ENCODE results near the gene OR2M3. TPM values are rescaled to one million over a fixed set of nuclear protein-coding genes. Genes with fewer than 3 reads are reported as not detected.

OR2M3 gene
- total RNA-seq, 1 donor from 2014 or later, result not detected

DNA sequence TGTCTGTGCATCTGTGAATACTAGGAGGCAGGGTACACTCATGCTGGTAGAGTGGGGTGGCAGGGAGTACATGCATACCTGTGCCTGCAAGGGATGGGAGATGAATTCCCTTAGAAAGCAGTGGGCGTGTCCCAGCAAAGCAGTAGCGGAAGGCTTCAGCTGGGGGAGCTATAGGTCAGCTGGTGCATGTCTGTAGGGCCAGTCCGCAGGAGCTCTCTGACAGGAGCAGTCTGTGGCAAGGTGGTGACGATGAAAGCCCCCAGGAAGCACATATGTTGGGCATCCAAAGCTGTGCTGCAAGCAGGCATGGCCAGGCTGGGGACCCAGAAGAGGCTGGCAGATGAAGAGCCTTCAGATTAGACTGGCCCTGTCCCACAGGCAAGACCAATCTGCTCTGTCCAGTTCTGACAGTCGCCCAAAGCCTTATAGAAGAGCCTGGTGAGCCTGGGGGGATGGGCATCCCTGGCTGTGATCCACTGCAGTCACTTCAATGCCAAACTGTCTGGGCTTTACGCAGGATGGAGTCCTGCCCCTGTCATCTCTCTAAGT is 32.4 kb downstream of the OR2M3 start:
- Mint-ChIP-seq H3K27me3 (ENCODE audit: insufficient read depth, low read depth) (peaks cover 2% of the 10 kb centered on the region), H3K4me3 (no peak overlapping the region), H3K4me1 (no peaks in the 10 kb centered on the region), H3K9me3 (peaks cover 30% of the 10 kb centered on the region), H3K36me3 (no peaks in the 10 kb centered on the region), H3K27ac (no peak overlapping the region)
- Histone ChIP-seq H3K79me2 (ENCODE audit: low read depth) (no peaks in the 10 kb centered on the region), H3K9me3 (ENCODE audit: low read depth) (peaks cover 51% of the 10 kb centered on the region), H2AFZ (replicated peaks) (no peak overlapping the region), H3K4me1 (no peaks in the 10 kb centered on the region), H3K4me3 (no peak overlapping the region), H3K27ac (no peak overlapping the region), H4K20me1 (ENCODE audit: low read depth) (no peaks in the 10 kb centered on the region), H3K4me2 (no peak overlapping the region), H3K9ac (no peak overlapping the region), H3K36me3 (no peaks in the 10 kb centered on the region), H3F3A (ENCODE audit: low read depth) (no peaks in the 10 kb centered on the region), H3K27me3 (no peaks in the 10 kb centered on the region)
- DNase-seq (ENCODE audit: low spot score), result no peak
- TF ChIP-seq EZH2phosphoT487 (IDR thresholded peaks at IDR 0.05) (no peak), CTCF (IDR thresholded peaks at IDR 0.05) (no peak), EZH2 (IDR thresholded peaks at IDR 0.05) (no peak)

DNA sequence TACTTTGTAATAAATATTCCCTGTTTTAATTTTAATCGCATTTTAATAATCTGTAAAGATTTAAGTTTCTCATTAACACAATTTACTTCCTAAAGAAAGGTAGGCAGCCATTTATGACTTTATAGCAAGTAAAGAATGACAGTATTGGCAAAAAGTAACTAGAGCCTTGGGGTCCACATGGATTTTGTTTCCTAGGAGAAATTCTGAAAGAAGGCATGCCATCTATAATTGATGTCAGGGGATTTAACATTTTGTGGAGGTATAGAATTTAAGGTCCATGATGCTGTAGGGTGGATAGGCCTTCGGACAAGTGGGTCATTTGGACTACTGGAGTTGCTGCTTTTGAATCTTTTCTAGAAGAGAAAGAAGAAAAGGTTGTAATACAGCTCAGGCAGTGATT is 34.1 kb downstream of the OR2M3 start, which contains the start of gene OR2M4:
Gene OR2M4 (plus strand): TSS at position 301 of the 400 bp plus-strand sequence. CDS start 7,512 bp downstream, outside the sequence.
- no peak for DNase-seq (ENCODE audit: low spot score)
- H3K4me2 ChIP-seq, result no peak within 1 kb of the TSS
- H3K36me3 ChIP-seq, result no peaks in the 10 kb centered on the region
- no peaks in the 10 kb centered on the region for H3K27me3 ChIP-seq
- H3K4me1 ChIP-seq, result no peaks in the 10 kb centered on the region
- no peak within 1 kb of the TSS for H3K4me3 ChIP-seq
- Mint-ChIP-seq H3K4me1 (no peaks in the 10 kb centered on the region), H3K27me3 (ENCODE audit: insufficient read depth, low read depth) (peaks cover 3% of the 10 kb centered on the region), H3K9me3 (peaks cover 38% of the 10 kb centered on the region), H3K27ac (no peak within 1 kb of the TSS), H3K4me3 (no peak within 1 kb of the TSS), H3K36me3 (no peaks in the 10 kb centered on the region)
- H3K9me3 ChIP-seq (ENCODE audit: low read depth), result peaks cover 46% of the 10 kb centered on the region
- no peak within 1 kb of the TSS for H3K27ac ChIP-seq
- TF ChIP-seq EZH2phosphoT487 (IDR thresholded peaks at IDR 0.05) (no peak), EZH2 (IDR thresholded peaks at IDR 0.05) (no peak), CTCF (IDR thresholded peaks at IDR 0.05) (no peak)
- no peak within 1 kb of the TSS for H3K9ac ChIP-seq
- no peaks in the 10 kb centered on the region for H3K79me2 ChIP-seq (ENCODE audit: low read depth)
- no peaks in the 10 kb centered on the region for H3F3A ChIP-seq (ENCODE audit: low read depth)
- H4K20me1 ChIP-seq (ENCODE audit: low read depth), result no peaks in the 10 kb centered on the region
- no peak within 1 kb of the TSS for H2AFZ ChIP-seq (replicated peaks)

DNA sequence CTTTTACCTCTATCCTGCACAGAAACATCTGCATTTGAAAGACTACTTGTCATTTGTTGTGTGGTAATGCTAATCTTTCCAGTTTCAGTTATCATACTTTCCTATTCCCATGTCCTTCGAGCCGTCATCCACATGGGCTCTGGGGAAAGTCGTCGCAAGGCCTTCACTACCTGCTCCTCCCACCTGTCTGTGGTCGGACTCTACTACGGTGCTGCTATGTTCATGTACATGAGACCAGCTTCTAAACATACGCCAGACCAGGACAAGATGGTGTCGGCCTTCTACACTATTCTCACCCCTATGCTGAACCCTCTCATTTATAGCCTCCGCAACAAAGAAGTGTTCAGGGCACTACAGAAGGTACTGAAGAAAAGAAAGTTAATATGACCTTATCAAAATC is 42.4 kb downstream of the OR2M3 start:
- H3K9me3 ChIP-seq (ENCODE audit: low read depth), result peaks cover 19% of the 10 kb centered on the region
- Mint-ChIP-seq H3K27ac (no peak overlapping the region), H3K27me3 (ENCODE audit: insufficient read depth, low read depth) (peaks cover 6% of the 10 kb centered on the region), H3K4me1 (no peaks in the 10 kb centered on the region), H3K9me3 (peaks cover 44% of the 10 kb centered on the region), H3K4me3 (no peak overlapping the region), H3K36me3 (no peaks in the 10 kb centered on the region)
- H3K4me1 ChIP-seq, result no peaks in the 10 kb centered on the region
- no peaks in the 10 kb centered on the region for H3K79me2 ChIP-seq (ENCODE audit: low read depth)
- no peaks in the 10 kb centered on the region for H3K36me3 ChIP-seq
- no peaks in the 10 kb centered on the region for H3K27me3 ChIP-seq
- H3F3A ChIP-seq (ENCODE audit: low read depth), result no peaks in the 10 kb centered on the region
- H2AFZ ChIP-seq (replicated peaks), result no peak overlapping the region
- H3K27ac ChIP-seq, result no peak overlapping the region
- H3K9ac ChIP-seq, result no peak overlapping the region
- H3K4me2 ChIP-seq, result no peak overlapping the region
- no peaks in the 10 kb centered on the region for H4K20me1 ChIP-seq (ENCODE audit: low read depth)
- no peak for DNase-seq (ENCODE audit: low spot score)
- no peak overlapping the region for H3K4me3 ChIP-seq
- TF ChIP-seq CTCF (IDR thresholded peaks at IDR 0.05), result no peak
- no peak for TF ChIP-seq EZH2phosphoT487 (IDR thresholded peaks at IDR 0.05)
- TF ChIP-seq EZH2 (IDR thresholded peaks at IDR 0.05), result no peak

Measured in neural progenitor cell (in vitro differentiated cells).